ENCODE measurements around the gene KPNA6.
"Not testable (repeated sequence)": the region's sequence is repeated elsewhere in the genome, so short reads cannot be mapped to it uniquely, and the experiment has no call there.

DNA sequence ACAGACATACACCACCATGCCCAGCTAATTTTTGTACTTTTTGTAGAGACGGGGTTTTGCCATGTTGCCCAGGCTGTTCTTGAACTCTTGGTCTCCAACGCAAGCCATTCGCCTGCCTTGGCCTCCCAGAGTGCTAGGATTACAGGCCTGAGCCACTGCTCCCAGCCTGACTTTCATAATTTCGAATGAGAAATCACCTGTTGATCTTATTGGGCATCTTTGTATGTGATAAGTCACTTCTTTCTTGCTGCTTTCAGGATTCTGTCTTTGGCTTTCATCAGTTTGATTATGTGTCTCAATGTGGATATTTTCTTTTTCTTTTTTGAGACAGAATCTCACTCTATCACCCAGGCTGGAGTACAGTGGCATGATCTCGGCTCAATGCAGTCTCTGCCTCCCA, 39.9 kb downstream of the KPNA6 start:
- TF ChIP-seq, protein P1, sequence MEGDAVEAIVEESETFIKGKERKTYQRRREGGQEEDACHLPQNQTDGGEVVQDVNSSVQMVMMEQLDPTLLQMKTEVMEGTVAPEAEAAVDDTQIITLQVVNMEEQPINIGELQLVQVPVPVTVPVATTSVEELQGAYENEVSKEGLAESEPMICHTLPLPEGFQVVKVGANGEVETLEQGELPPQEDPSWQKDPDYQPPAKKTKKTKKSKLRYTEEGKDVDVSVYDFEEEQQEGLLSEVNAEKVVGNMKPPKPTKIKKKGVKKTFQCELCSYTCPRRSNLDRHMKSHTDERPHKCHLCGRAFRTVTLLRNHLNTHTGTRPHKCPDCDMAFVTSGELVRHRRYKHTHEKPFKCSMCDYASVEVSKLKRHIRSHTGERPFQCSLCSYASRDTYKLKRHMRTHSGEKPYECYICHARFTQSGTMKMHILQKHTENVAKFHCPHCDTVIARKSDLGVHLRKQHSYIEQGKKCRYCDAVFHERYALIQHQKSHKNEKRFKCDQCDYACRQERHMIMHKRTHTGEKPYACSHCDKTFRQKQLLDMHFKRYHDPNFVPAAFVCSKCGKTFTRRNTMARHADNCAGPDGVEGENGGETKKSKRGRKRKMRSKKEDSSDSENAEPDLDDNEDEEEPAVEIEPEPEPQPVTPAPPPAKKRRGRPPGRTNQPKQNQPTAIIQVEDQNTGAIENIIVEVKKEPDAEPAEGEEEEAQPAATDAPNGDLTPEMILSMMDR (conservative IDR thresholded peaks at IDR 0.05; ENCODE audit: low read depth, low read length), result not testable (repeated sequence)
- not testable (repeated sequence) for TF ChIP-seq EZH2 (IDR thresholded peaks at IDR 0.05; ENCODE audit: low read length, unreplicated experiment)
